Cardiac muscle cell (in vitro differentiated cells and primary cell): ENCODE results near the gene ASB15. TPM values are rescaled to one million over a fixed set of nuclear protein-coding genes. Genes with fewer than 3 reads are reported as not detected.

ENCODE experiments used
- DNase-seq, 2 donors: peaks; one replicate each; pipeline versions ENCODE4 v3.0.0 to v3.0.0-alpha.2; 2010 to 2017; ENCODE audit warnings: low read depth in 1 of 2, low spot score in 1 of 2
- H3K27ac ChIP-seq: fragments of 200-600 bp; sonication (generic); 2 replicates; pipeline ENCODE4 v1.5.1; 2016
- H3K27me3 ChIP-seq: fragments of 200-600 bp; sonication (generic); 2 replicates; pipeline ENCODE4 v1.6.0; 2016; ENCODE audit warnings: control low read depth
- H3K36me3 ChIP-seq: fragments of 200-600 bp; sonication (generic); 2 replicates; pipeline ENCODE4 v1.5.1; 2016; ENCODE audit warnings: control low read depth
- H3K4me1 ChIP-seq: fragments of 200-600 bp; sonication (generic); 2 replicates; pipeline ENCODE4 v1.8.1; 2017; ENCODE audit warnings: low read depth, mild to moderate bottlenecking, mixed run types
- H3K4me3 ChIP-seq: fragments of 200-600 bp; sonication (generic); 2 replicates; pipeline ENCODE4 v1.5.1; 2016; ENCODE audit warnings: mild to moderate bottlenecking
- H3K9me3 ChIP-seq: fragments of 200-600 bp; sonication (generic); 2 replicates; pipeline ENCODE4 v1.5.1; 2017; ENCODE audit warnings: low read depth, mild to moderate bottlenecking, control low read depth
- CTCF ChIP-seq: IDR thresholded peaks from 2 replicates; pipeline ENCODE4 v1.5.1; 2012; ENCODE audit warnings: low read depth, mild to moderate bottlenecking, low read length
- polyA plus RNA-seq: library from polyadenylated mRNA; unstranded; fragments of >200 nt; fragmentation: Nextera tagmentation; extraction: Ambion mirVana; gene quantifications from 2 replicates; pipeline ENCODE4 v1.2.1, GENCODE V29; 2016
- total RNA-seq: library from RNA; depleted of rRNA; stranded (reverse); fragments of >200 nt; gene quantifications from 2 replicates; pipeline ENCODE4 v1.2.3, GENCODE V29; 2016

Gene ASB15
- total and polyA plus RNA-seq, 2 experiments from 2014 or later = not detected

GRCh38 chr7:123663200-123663599 lies 61.6 kb downstream of the ASB15 start:
- H3K9me3 ChIP-seq = no peaks in the 10 kb centered on the region
- no peaks in the 10 kb centered on the region for H3K27me3 ChIP-seq
- DNase-seq = no peak
- H3K36me3 ChIP-seq = no peaks in the 10 kb centered on the region
- TF ChIP-seq CTCF = no peak
- H3K27ac ChIP-seq = no peak overlapping the region
- peaks cover 38% of the 10 kb centered on the region for H3K4me1 ChIP-seq
- no peak overlapping the region for H3K4me3 ChIP-seq

- H3K27ac ChIP-seq = peak overlapping the region; percentile 69
- no peaks in the 10 kb centered on the region for H3K36me3 ChIP-seq
- H3K27me3 ChIP-seq = no peaks in the 10 kb centered on the region
- no peak overlapping the region for H3K4me3 ChIP-seq
- no peaks in the 10 kb centered on the region for H3K9me3 ChIP-seq
- no peak for DNase-seq
- no peak for TF ChIP-seq CTCF
- H3K4me1 ChIP-seq = peaks cover 19% of the 10 kb centered on the region
Measured at GRCh38 chr7:123665157-123665556, 63.5 kb downstream of the ASB15 start.

- peak; percentile 23 to 27 for DNase-seq
- Histone ChIP-seq H3K4me1 (peaks cover 12% of the 10 kb centered on the region), H3K9me3 (no peaks in the 10 kb centered on the region), H3K27ac (peak overlapping the region; percentile 69), H3K4me3 (no peak overlapping the region), H3K27me3 (no peaks in the 10 kb centered on the region), H3K36me3 (no peaks in the 10 kb centered on the region)
- no peak for TF ChIP-seq CTCF
Measured at GRCh38 chr7:123665896-123666295, 64.3 kb downstream of the ASB15 start.

- Histone ChIP-seq H3K9me3 (no peaks in the 10 kb centered on the region), H3K4me1 (peaks cover 8% of the 10 kb centered on the region), H3K36me3 (no peaks in the 10 kb centered on the region), H3K27ac (peak overlapping the region; percentile 69), H3K4me3 (no peak overlapping the region), H3K27me3 (no peaks in the 10 kb centered on the region)
- no peak for TF ChIP-seq CTCF
- DNase-seq = no peak
Measured at GRCh38 chr7:123666492-123666891, 64.9 kb downstream of the ASB15 start.

- Histone ChIP-seq H3K27ac (no peak overlapping the region), H3K4me3 (no peak overlapping the region), H3K36me3 (no peaks in the 10 kb centered on the region), H3K4me1 (peaks cover 19% of the 10 kb centered on the region), H3K9me3 (no peaks in the 10 kb centered on the region), H3K27me3 (no peaks in the 10 kb centered on the region)
- no peak for TF ChIP-seq CTCF
- DNase-seq = no peak
Measured at GRCh38 chr7:123669485-123669884, 67.9 kb downstream of the ASB15 start.
